PFSK-1 (cell line): ENCODE results near the gene TRAPPC3.

Experiments
- FOXP2 ChIP-seq: optimal IDR thresholded peaks from 2 replicates; pipeline ENCODE3; 2011; ENCODE audit warnings: borderline replicate concordance, control low read depth, inconsistent platforms; ENCODE audit not compliant: insufficient read depth; ENCODE audit errors: extremely low read length, extremely low read depth
- POLR2AphosphoS5 ChIP-seq: IDR thresholded peaks from 2 replicates; pipeline ENCODE4 v1.6.1; 2012; ENCODE audit warnings: low read depth, mild to moderate bottlenecking, control low read depth, low read length, moderate library complexity
- SIN3A ChIP-seq: IDR thresholded peaks from 2 replicates; pipeline ENCODE4 v1.6.1; 2012; ENCODE audit warnings: mild to moderate bottlenecking, low read length, moderate library complexity, borderline replicate concordance; ENCODE audit not compliant: insufficient read depth
- TAF1 ChIP-seq: IDR thresholded peaks from 2 replicates; pipeline ENCODE4 v1.6.1; 2012; ENCODE audit warnings: low read length, control low read depth, borderline replicate concordance; ENCODE audit not compliant: insufficient read depth
- TF ChIP-seq, protein P1 (sequence below), 2 experiments: IDR thresholded peaks; 2 replicates each; pipeline versions ENCODE4 v1.6.1 to v1.8.0; 2011 to 2012; ENCODE audit warnings: low read depth in 2 of 2, low read length in 2 of 2, control low read depth in 1 of 2, inconsistent platforms in 1 of 2, mild to moderate bottlenecking in 1 of 2, moderate library complexity in 1 of 2; ENCODE audit not compliant: insufficient read depth in 1 of 2

DNA sequence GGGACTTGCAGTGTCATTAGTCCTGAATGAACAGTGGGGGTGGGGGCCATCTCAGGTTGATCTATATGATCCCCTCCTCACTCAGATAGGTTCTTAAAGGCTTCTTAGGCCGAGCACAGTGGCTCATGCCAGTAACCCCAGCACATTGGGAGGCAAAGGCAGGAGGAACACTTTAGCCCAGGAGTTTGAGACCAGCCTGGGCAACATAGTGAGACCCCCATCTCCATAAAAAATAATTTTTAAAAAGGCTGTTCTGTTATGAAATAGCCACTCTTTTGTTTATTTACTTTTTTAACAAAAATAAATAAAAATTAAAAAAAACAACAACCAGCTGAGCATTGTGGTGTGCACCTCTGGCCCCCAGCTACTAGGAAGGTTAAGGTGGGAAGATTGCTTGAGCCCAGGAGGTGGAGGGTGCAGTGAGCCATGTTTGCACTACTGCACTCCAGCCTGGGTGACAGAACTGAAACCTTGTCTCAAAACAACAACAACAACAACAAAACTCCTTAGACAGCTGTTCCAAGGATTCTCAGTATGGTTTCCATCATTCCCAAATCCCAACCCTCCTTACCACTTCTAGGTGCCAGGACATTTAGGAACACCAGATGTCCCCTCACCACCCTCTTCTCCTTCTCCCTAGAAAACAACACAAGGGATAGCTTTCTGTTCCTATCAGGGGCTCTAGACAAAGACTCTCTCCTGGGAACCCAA lies 2.0 kb upstream of the TRAPPC3 start:
- TF ChIP-seq SIN3A: no peak
- TF ChIP-seq TAF1: no peak
- TF ChIP-seq, protein P1, sequence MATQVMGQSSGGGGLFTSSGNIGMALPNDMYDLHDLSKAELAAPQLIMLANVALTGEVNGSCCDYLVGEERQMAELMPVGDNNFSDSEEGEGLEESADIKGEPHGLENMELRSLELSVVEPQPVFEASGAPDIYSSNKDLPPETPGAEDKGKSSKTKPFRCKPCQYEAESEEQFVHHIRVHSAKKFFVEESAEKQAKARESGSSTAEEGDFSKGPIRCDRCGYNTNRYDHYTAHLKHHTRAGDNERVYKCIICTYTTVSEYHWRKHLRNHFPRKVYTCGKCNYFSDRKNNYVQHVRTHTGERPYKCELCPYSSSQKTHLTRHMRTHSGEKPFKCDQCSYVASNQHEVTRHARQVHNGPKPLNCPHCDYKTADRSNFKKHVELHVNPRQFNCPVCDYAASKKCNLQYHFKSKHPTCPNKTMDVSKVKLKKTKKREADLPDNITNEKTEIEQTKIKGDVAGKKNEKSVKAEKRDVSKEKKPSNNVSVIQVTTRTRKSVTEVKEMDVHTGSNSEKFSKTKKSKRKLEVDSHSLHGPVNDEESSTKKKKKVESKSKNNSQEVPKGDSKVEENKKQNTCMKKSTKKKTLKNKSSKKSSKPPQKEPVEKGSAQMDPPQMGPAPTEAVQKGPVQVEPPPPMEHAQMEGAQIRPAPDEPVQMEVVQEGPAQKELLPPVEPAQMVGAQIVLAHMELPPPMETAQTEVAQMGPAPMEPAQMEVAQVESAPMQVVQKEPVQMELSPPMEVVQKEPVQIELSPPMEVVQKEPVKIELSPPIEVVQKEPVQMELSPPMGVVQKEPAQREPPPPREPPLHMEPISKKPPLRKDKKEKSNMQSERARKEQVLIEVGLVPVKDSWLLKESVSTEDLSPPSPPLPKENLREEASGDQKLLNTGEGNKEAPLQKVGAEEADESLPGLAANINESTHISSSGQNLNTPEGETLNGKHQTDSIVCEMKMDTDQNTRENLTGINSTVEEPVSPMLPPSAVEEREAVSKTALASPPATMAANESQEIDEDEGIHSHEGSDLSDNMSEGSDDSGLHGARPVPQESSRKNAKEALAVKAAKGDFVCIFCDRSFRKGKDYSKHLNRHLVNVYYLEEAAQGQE (IDR thresholded peaks at IDR 0.05; ENCODE audit: insufficient read depth in 1 of 2, low read depth in 2 of 2, low read length in 2 of 2): no peak
- TF ChIP-seq POLR2AphosphoS5: no peak
- TF ChIP-seq FOXP2: no peak
